ENCODE measurements around the gene RCC2. TPM values are rescaled to one million over a fixed set of nuclear protein-coding genes. Genes with fewer than 3 reads are reported as not detected.
"Not testable (repeated sequence)": the region's sequence is repeated elsewhere in the genome, so short reads cannot be mapped to it uniquely, and the experiment has no call there.

Gene RCC2
- total RNA-seq (10 to 100 TPM; 15.8 to 73.6 (median 35.4) TPM), polyA plus RNA-seq (10 to 100 TPM; 16.0 to 29.1 (median 22.9) TPM)
- long read RNA-seq, donor 1, full-length matches to known transcripts: 2 of 2 reads
- long read RNA-seq, donor 1, partial matches to known transcripts: 0 of 2 reads
- long read RNA-seq, donor 1, other reads (novel, unspliced or antisense): 0 of 2 reads
- long read RNA-seq, donor 2, full-length matches to known transcripts: 5 of 5 reads
- long read RNA-seq, donor 2, partial matches to known transcripts: 0 of 5 reads
- long read RNA-seq, donor 2, other reads (novel, unspliced or antisense): 0 of 5 reads
- long read RNA-seq, donor 3, full-length matches to known transcripts: 8 of 8 reads
- long read RNA-seq, donor 3, partial matches to known transcripts: 0 of 8 reads
- long read RNA-seq, donor 3, other reads (novel, unspliced or antisense): 0 of 8 reads
- long read RNA-seq, donor 4, partial matches to known transcripts: 0 of 1 reads
- long read RNA-seq, donor 4, other reads (novel, unspliced or antisense): 0 of 1 reads
- long read RNA-seq, donor 5, full-length matches to known transcripts: 11 of 11 reads
- long read RNA-seq, donor 5, partial matches to known transcripts: 0 of 11 reads
- long read RNA-seq, donor 5, other reads (novel, unspliced or antisense): 0 of 11 reads
- long read RNA-seq, donor 6: 0 reads
- long read RNA-seq, donor 7, full-length matches to known transcripts: 6 of 6 reads
- long read RNA-seq, donor 7, partial matches to known transcripts: 0 of 6 reads
- long read RNA-seq, donor 7, other reads (novel, unspliced or antisense): 0 of 6 reads
- long read RNA-seq, donor 8, full-length matches to known transcripts: 12 of 12 reads
- long read RNA-seq, donor 8, partial matches to known transcripts: 0 of 12 reads
- long read RNA-seq, donor 8, other reads (novel, unspliced or antisense): 0 of 12 reads
- long read RNA-seq, donor 9, full-length matches to known transcripts: 2 of 2 reads
- long read RNA-seq, donor 9, partial matches to known transcripts: 0 of 2 reads
- long read RNA-seq, donor 9, other reads (novel, unspliced or antisense): 0 of 2 reads
- long read RNA-seq, donor 10, full-length matches to known transcripts: 3 of 3 reads
- long read RNA-seq, donor 10, partial matches to known transcripts: 0 of 3 reads
- long read RNA-seq, donor 10, other reads (novel, unspliced or antisense): 0 of 3 reads

GRCh38 chr1:17439250-17440073 lies at the start of gene RCC2:
RCC2 (minus strand) TSS chr1:17439677; CDS start chr1:17438514, 1,163 bp downstream.
- Histone ChIP-seq H3K9me3 (no peaks in the 10 kb centered on the region), H3K4me1 (peaks cover 12 to 48% (median 35%) of the 10 kb centered on the region in 4 donors), H3K4me3 (peak within 1 kb of the TSS; percentile 74 to 86 (median 80)), H3K27ac (peak within 1 kb of the TSS; percentile 83 to 98 (median 90)), H3K36me3 (peaks cover 0 to 13% (median 8%) of the 10 kb centered on the region in 4 donors), H3K27me3 (no peaks in the 10 kb centered on the region)
- peak; percentile 69 to 88 for DNase-seq
- peak in 1 of 3 donors; percentile 2 for TF ChIP-seq POLR2AphosphoS5 (IDR thresholded peaks at IDR 0.05)
- TF ChIP-seq, protein P1, sequence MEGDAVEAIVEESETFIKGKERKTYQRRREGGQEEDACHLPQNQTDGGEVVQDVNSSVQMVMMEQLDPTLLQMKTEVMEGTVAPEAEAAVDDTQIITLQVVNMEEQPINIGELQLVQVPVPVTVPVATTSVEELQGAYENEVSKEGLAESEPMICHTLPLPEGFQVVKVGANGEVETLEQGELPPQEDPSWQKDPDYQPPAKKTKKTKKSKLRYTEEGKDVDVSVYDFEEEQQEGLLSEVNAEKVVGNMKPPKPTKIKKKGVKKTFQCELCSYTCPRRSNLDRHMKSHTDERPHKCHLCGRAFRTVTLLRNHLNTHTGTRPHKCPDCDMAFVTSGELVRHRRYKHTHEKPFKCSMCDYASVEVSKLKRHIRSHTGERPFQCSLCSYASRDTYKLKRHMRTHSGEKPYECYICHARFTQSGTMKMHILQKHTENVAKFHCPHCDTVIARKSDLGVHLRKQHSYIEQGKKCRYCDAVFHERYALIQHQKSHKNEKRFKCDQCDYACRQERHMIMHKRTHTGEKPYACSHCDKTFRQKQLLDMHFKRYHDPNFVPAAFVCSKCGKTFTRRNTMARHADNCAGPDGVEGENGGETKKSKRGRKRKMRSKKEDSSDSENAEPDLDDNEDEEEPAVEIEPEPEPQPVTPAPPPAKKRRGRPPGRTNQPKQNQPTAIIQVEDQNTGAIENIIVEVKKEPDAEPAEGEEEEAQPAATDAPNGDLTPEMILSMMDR (IDR thresholded peaks at IDR 0.05): no peak
- no peak for TF ChIP-seq EP300 (IDR thresholded peaks at IDR 0.05)
- WGBS, 5 donors: 0 to 1% (median 0%) methylated on average over 64 to 75 of the region's 75 CpGs
- intact Hi-C loops (cut with DNase I; ENCODE audit: low total_unique reads): no loop called here

- no peaks in the 10 kb centered on the region for H3K36me3 ChIP-seq
- H3K27me3 ChIP-seq: peaks cover 0 to 9% (median 0%) of the 10 kb centered on the region in 3 donors
- intact Hi-C loops (cut with DNase I; ENCODE audit: low total_unique reads): no loop called here
- no peak for DNase-seq
- no peaks in the 10 kb centered on the region for H3K4me1 ChIP-seq
- WGBS, 5 donors: 72 to 79% (median 79%) methylated on average over 9 of the region's 9 CpGs
- TF ChIP-seq POLR2A (IDR thresholded peaks at IDR 0.05) (no peak), POLR2AphosphoS5 (IDR thresholded peaks at IDR 0.05) (no peak), EP300 (IDR thresholded peaks at IDR 0.05) (no peak)
- TF ChIP-seq, protein P1 (IDR thresholded peaks at IDR 0.05): no peak
- H3K9me3 ChIP-seq: no peaks in the 10 kb centered on the region
- no peak overlapping the region for H3K4me3 ChIP-seq
- H3K27ac ChIP-seq: no peak overlapping the region
Observed at GRCh38 chr1:17486242-17486641, 46.8 kb upstream of the RCC2 start.

DNA sequence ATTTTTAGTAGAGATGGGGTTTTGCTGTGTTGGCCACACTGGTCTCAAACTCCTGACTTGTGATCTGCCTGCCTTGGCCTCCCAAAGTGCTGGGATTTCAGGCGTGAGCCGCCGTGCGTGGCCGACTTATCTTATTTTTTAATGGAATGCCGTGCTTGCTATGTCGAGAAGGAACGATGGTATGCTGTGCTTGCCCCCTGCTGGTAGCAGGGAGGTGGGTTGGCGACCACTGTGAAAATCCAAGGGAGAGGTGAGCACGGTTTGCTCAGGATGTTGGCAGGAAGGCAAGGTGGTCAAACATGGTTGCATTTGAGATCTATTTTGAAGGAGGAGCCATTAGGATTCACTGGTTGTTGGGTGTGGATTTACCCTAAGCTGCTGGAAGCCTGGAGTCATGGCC lies 45.8 kb upstream of the RCC2 start:
- no peaks in the 10 kb centered on the region for H3K9me3 ChIP-seq
- H3K27ac ChIP-seq: no peak overlapping the region
- intact Hi-C loops (cut with DNase I; ENCODE audit: low total_unique reads): no loop called here
- WGBS, 5 donors: 44 to 72% (median 47%) methylated on average over 10 of the region's 10 CpGs
- TF ChIP-seq, protein P1 (IDR thresholded peaks at IDR 0.05): peak in 2 of 7 experiments; percentile 10 to 45
- TF ChIP-seq POLR2A (IDR thresholded peaks at IDR 0.05): no peak
- H3K4me3 ChIP-seq: no peak overlapping the region
- no peaks in the 10 kb centered on the region for H3K36me3 ChIP-seq
- peak; percentile 14 to 27 for DNase-seq
- no peaks in the 10 kb centered on the region for H3K4me1 ChIP-seq
- H3K27me3 ChIP-seq: peaks cover 0 to 9% (median 0%) of the 10 kb centered on the region in 3 donors

DNA sequence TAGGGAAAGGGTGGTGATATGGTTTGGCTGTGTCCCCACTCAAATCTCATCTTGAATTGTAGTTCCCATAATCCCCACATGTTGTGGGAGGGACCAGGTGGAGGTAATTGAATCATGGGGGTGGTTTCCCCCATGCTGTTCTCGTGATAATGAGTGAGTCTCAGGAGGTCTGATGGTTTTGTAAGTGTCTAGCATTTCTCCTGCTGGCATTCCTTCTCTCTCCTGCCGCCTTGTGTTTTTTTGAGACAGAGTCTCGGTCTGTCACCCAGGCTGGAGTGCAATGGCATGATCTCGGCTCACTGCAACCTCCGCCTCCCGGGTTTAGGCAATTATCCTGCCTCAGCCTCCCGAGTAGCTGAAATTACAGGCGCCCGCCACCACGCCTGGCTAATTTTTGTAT lies 42.5 kb upstream of the RCC2 start:
- 86 to 90% (median 88%) methylated on average over 10 of the region's 10 CpGs for WGBS, 5 donors
- H3K27ac ChIP-seq; H3K36me3 ChIP-seq; H3K4me3 ChIP-seq; H3K4me1 ChIP-seq; H3K9me3 ChIP-seq; DNase-seq; H3K27me3 ChIP-seq; intact Hi-C loops (cut with DNase I; ENCODE audit: low total_unique reads): not testable (repeated sequence)
